NK-92 (cell line): ENCODE data around the gene BTBD9.

ENCODE experiments used
- DNase-seq: peaks from one replicate; lab custom pipeline; 2025; ENCODE audit not compliant: unreplicated experiment; lab: John Stamatoyannopoulos, UW

The BTBD9 gene

GRCh38 chr6:38261626-38262025 is 378.1 kb downstream of the BTBD9 start:
- DNase-seq: no peak

GRCh38 chr6:38259736-38260135 is 380.0 kb downstream of the BTBD9 start:
- DNase-seq: no peak

GRCh38 chr6:38248500-38249234 is 391.1 kb downstream of the BTBD9 start:
- DNase-seq: no peak

- no peak for DNase-seq
Measured at GRCh38 chr6:38245295-38245694, 394.4 kb downstream of the BTBD9 start.

- DNase-seq: no peak
Measured at GRCh38 chr6:38244869-38245268, 394.9 kb downstream of the BTBD9 start.

GRCh38 chr6:38241200-38241871 is 398.4 kb downstream of the BTBD9 start:
- DNase-seq: no peak

GRCh38 chr6:38239719-38240451 is 399.8 kb downstream of the BTBD9 start:
- DNase-seq: no peak

- DNase-seq: no peak
Measured at GRCh38 chr6:38236631-38237030, 403.1 kb downstream of the BTBD9 start.

GRCh38 chr6:38234934-38235682 is 404.6 kb downstream of the BTBD9 start:
- no peak for DNase-seq

- no peak for DNase-seq
Measured at GRCh38 chr6:38234141-38234540, 405.6 kb downstream of the BTBD9 start.

GRCh38 chr6:38233161-38233791 is 406.5 kb downstream of the BTBD9 start:
- DNase-seq: no peak

- DNase-seq: no peak
Measured at GRCh38 chr6:38225766-38226165, 414.0 kb downstream of the BTBD9 start.

GRCh38 chr6:38221251-38221650 is 418.5 kb downstream of the BTBD9 start:
- DNase-seq: no peak

- DNase-seq: no peak
Measured at GRCh38 chr6:38220069-38220723, 419.5 kb downstream of the BTBD9 start.

- DNase-seq: no peak
Measured at GRCh38 chr6:38218235-38218634, 421.5 kb downstream of the BTBD9 start.

- no peak for DNase-seq
Measured at GRCh38 chr6:38216451-38216850, 423.3 kb downstream of the BTBD9 start.

- DNase-seq: no peak
Measured at GRCh38 chr6:38215651-38216311, 423.9 kb downstream of the BTBD9 start.

GRCh38 chr6:38215225-38215624 is 424.5 kb downstream of the BTBD9 start:
- no peak for DNase-seq

GRCh38 chr6:38214159-38214558 is 425.6 kb downstream of the BTBD9 start:
- DNase-seq: no peak

GRCh38 chr6:38213251-38213658 is 426.5 kb downstream of the BTBD9 start:
- no peak for DNase-seq
